AG10803 (cell line): Measurements from ENCODE around the gene CLASP1.
"Not testable (repeated sequence)": the region's sequence is repeated elsewhere in the genome, so short reads cannot be mapped to it uniquely, and the experiment has no call there.

Experiments
- DNase-seq: peaks from one replicate; pipeline ENCODE4 v3.0.0; 2010; ENCODE audit warnings: low read depth
- H3K4me3 ChIP-seq: 2 replicates; pipeline ENCODE4 v1.5.1; 2011; ENCODE audit warnings: mild to moderate bottlenecking, low read length, control low read depth
- CTCF ChIP-seq: conservative IDR thresholded peaks from 2 replicates; pipeline ENCODE4 v1.5.1; 2011; ENCODE audit warnings: mild to moderate bottlenecking, low read length, control low read depth, inconsistent platforms

Gene CLASP1

GRCh38 chr2:121565389-121566250 lies 83.6 kb downstream of the CLASP1 start:
- no peak for TF ChIP-seq CTCF
- no peak for DNase-seq
- H3K4me3 ChIP-seq: no peak overlapping the region

- no peak for DNase-seq
- TF ChIP-seq CTCF: no peak
- H3K4me3 ChIP-seq: no peak overlapping the region
Observed at GRCh38 chr2:121564905-121565304, 84.4 kb downstream of the CLASP1 start.

DNA sequence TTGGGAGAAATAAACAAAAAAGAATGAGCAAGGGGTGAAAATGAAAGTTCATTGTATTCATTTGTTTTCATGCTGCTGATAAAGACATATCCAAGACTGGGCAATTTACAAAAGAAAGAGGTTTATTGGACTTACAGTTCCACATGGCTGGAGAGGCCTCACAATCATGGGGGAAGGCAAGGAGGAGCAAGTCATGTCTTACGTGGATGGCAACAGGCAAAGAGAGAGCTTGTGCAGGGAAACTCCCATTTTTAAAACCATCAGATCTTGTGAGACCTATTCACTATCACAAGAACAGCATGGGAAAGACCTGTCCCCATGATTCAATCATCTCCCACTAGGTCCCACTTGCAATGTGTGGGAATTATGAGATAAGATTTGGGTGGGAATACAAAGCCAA lies 85.5 kb downstream of the CLASP1 start:
- not testable (repeated sequence) for DNase-seq, H3K4me3 ChIP-seq

DNA sequence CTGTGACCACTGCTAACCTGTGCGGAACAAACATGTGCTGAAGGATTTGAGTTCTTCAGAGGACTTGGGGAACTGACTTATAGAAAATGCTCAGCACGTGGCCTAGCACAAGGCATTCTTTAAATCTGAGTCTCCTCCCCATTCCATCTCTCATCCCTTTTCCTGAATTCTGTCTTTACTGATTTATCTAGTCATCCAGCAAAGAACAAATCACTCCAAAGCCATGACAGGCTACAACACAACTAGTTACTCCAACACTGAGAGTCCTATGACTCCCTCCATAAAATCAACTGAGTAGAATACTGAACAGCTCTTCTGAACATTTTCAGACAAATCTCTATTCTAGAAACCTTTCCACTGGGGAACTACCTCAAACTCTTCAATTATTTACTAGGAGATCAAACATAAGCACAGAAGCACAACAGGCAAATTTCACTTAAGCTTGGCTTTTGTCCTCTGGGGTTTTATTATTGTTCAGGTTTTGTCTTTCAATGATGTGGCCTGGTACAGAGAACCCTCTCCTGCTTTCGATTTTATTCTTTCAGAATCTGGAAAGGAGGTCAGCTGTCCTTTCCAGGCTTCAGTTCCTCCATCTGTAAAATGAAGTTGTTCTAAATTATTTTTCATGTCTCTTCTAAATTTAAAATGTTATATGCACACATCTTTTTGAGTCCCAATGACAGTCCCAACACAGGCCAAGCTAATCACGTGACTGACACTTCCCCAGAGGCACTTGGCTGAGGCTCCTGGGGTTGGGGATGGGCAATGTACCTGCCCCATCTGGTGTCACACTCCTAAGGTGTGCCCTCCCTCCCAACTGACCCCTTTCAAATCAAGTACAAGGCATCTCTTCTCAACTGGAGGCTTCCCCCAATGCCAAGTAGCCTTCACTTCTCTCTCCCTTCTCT lies 86.7 kb downstream of the CLASP1 start:
- TF ChIP-seq CTCF: no peak
- DNase-seq: no peak

DNA sequence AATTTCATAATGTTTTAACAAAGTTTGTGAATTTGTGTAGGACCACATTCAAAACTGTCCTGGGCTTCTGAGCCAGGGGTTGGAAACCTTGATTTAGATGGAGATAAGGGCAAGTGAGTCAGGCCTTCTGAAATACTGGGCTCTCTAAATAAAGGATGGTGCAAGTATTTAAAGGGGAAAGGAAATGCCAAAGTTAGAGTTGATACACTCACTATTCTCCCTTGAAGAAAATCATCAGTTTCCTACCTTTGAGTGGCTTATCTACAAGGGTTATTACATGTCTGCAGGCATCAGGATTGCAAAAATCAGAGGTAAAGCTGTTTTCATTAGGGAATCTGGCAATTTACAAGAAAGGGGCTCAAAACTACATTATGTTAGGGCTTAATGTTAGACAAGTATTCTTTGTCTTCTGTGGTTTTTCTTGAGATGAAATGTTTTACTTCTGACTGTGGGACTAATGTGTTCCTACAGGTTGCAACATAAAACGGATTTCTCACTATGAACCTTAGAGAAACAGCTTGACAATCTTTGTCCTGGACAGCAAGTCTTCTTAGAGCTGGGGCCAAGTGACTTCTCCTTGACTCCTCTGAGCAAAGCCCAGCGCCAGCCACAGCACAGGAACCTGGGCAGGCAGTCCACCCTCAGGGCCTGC lies 87.5 kb downstream of the CLASP1 start:
- H3K4me3 ChIP-seq: no peak overlapping the region
- TF ChIP-seq CTCF: no peak
- DNase-seq: peak; percentile 49

More for the DNA sequence above, 86.7 kb downstream of the CLASP1 start:
- no peak overlapping the region for H3K4me3 ChIP-seq

DNA sequence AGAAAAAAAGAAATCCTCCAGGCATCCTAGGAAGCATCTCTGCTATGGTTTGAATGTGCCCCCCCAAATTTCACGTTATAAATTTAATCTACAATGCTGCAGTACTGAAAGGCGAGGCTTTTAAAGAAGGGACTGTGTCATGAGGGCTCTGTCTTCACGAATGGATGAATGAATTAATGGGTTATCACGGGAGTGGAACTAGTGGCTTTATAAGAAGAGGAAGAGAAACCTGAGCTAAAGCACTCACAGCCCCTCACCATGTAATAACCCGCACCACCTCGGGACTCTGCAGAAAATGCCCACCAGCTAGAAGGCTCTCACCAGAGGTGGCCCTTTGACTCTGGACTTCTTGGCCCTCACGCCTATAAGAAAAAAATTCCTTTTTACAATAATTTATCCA lies 90.9 kb downstream of the CLASP1 start:
- no peak for TF ChIP-seq CTCF
- no peak overlapping the region for H3K4me3 ChIP-seq
- no peak for DNase-seq

- DNase-seq: no peak
- TF ChIP-seq CTCF: no peak
- no peak overlapping the region for H3K4me3 ChIP-seq
Observed at GRCh38 chr2:121555008-121555407, 94.3 kb downstream of the CLASP1 start.

DNA sequence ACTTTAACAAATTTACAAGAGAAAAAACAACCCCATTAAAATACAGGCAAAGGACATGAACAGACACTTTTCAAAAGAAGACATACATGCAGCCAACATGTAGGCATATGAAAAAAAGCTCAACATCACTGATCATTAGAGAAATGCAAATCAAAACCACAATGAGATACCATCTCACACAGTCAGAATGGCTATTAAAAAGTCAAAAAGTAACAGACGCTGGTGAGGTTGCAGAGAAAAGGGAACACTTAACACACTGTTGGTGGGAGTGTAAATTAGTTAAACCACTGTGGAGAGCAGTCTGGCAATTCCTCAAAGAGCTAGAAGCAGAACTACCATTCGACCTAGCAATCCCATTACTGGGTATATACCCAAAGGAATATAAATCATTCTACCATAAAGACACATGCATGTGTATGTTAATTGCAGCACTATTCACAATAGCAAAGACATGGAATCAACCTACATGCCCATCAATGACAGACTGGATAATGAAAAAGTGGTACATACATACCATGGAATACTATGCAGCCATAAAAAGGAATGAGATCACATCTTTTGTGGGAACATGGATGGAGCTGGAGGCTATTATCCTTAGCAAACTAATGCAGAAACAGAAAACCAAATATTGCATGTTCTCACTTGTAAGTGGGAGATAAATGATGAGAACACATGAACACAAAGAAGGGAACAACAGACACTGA lies 96.6 kb downstream of the CLASP1 start:
- not testable (repeated sequence) for H3K4me3 ChIP-seq, DNase-seq
